CD14-positive monocyte (primary cell): ENCODE results near the gene PDE4D. TPM values are rescaled to one million over a fixed set of nuclear protein-coding genes. Genes with fewer than 3 reads are reported as not detected.

Experiments used
- DNase-seq, 3 donors: peaks; one replicate each; pipeline ENCODE4 v3.0.0-alpha.2; 2011 to 2022
- H2AFZ ChIP-seq: 2 replicates; pipeline ENCODE4 v1.6.0; 2012; ENCODE audit warnings: mild to moderate bottlenecking, low read depth, low read length, inconsistent platforms; ENCODE audit not compliant: insufficient read depth, poor library complexity, severe bottlenecking
- H3K27ac ChIP-seq, 2 donors: 1 replicate in 1 of 2; 2 replicates in 1 of 2; pipeline ENCODE4 v1.5.1; 2012 to 2013; ENCODE audit warnings: low read length in 2 of 2, control low read depth in 1 of 2, inconsistent platforms in 1 of 2, low read depth in 1 of 2, mild to moderate bottlenecking in 1 of 2
- H3K27me3 ChIP-seq, 2 donors: one replicate each; pipeline versions ENCODE4 v1.6.0 to v1.6.1; 2011 to 2013; ENCODE audit warnings: low read length in 2 of 2; ENCODE audit not compliant: control insufficient read depth in 2 of 2, insufficient read depth in 2 of 2
- H3K36me3 ChIP-seq, 2 donors: replicated peaks in 1 of 2; 1 replicate in 1 of 2; 2 replicates in 1 of 2; pipeline versions ENCODE4 v1.5.1 to v1.6.1; 2012 to 2013; ENCODE audit warnings: low read length in 2 of 2, control low read depth in 1 of 2, inconsistent platforms in 1 of 2, mild to moderate bottlenecking in 1 of 2; ENCODE audit not compliant: insufficient read depth in 2 of 2, control insufficient read depth in 1 of 2
- H3K4me1 ChIP-seq, 2 donors: 1 replicate in 1 of 2; 2 replicates in 1 of 2; pipeline versions ENCODE4 v1.5.1 to v1.6.1; 2012 to 2013; ENCODE audit warnings: low read length in 2 of 2, control low read depth in 1 of 2, inconsistent platforms in 1 of 2, mild to moderate bottlenecking in 1 of 2, moderate library complexity in 1 of 2; ENCODE audit not compliant: insufficient read depth in 2 of 2, control insufficient read depth in 1 of 2
- H3K4me2 ChIP-seq: replicated peaks from 2 replicates; pipeline ENCODE3; 2012; ENCODE audit warnings: low read length, moderate library complexity, mild to moderate bottlenecking; ENCODE audit not compliant: poor library complexity, severe bottlenecking; ENCODE audit errors: extremely low read depth
- H3K4me3 ChIP-seq, 3 experiments: fragments of 200-600 bp in 1 of 3; sonication (generic) in 1 of 3; replicated peaks in 1 of 3; 1 replicate in 2 of 3; 2 replicates in 1 of 3; pipeline ENCODE4 v1.5.1; 2011 to 2013; ENCODE audit warnings: low read length in 3 of 3, mild to moderate bottlenecking in 3 of 3, control low read depth in 2 of 3, low read depth in 2 of 3, inconsistent platforms in 1 of 3, moderate library complexity in 1 of 3
- H3K79me2 ChIP-seq: 2 replicates; pipeline ENCODE4 v1.6.0; 2012; ENCODE audit warnings: mild to moderate bottlenecking, control low read depth, inconsistent platforms, low read length, moderate library complexity; ENCODE audit not compliant: insufficient read depth
- H3K9ac ChIP-seq: 2 replicates; pipeline ENCODE4 v1.6.0; 2017; ENCODE audit warnings: low read length, mild to moderate bottlenecking; ENCODE audit not compliant: insufficient read depth, poor library complexity, severe bottlenecking
- H3K9me3 ChIP-seq, 2 donors: replicated peaks in 1 of 2; 1 replicate in 1 of 2; 2 replicates in 1 of 2; pipeline versions ENCODE4 v1.5.1 to v1.6.1; 2012 to 2013; ENCODE audit warnings: low read length in 2 of 2, control low read depth in 1 of 2; ENCODE audit not compliant: control insufficient read depth in 1 of 2, insufficient read depth in 1 of 2
- H4K20me1 ChIP-seq: 2 replicates; pipeline ENCODE4 v1.6.0; 2012; ENCODE audit warnings: mild to moderate bottlenecking, low read length, control low read depth, moderate library complexity; ENCODE audit not compliant: insufficient read depth
- H3K27ac Mint-ChIP-seq, 7 donors: one replicate each; pipeline ENCODE4 v1.8.0; 2020; ENCODE audit warnings: mild to moderate bottlenecking in 7 of 7, mixed read lengths in 7 of 7, moderate library complexity in 6 of 7, inconsistent platforms in 2 of 7
- H3K27me3 Mint-ChIP-seq, 3 donors: one replicate each; pipeline ENCODE4 v1.8.0; 2021 to 2022; ENCODE audit warnings: low read depth in 3 of 3, mild to moderate bottlenecking in 3 of 3, mixed read lengths in 3 of 3, moderate library complexity in 3 of 3, inconsistent platforms in 1 of 3
- H3K36me3 Mint-ChIP-seq, 2 donors: one replicate each; pipeline ENCODE4 v1.8.0; 2020; ENCODE audit warnings: mixed read lengths in 2 of 2, inconsistent platforms in 1 of 2, mild to moderate bottlenecking in 1 of 2
- H3K4me1 Mint-ChIP-seq: one replicate; pipeline ENCODE4 v1.8.0; 2020; ENCODE audit warnings: mild to moderate bottlenecking, mixed read lengths
- H3K4me3 Mint-ChIP-seq, 2 donors: one replicate each; pipeline ENCODE4 v1.8.0; 2020; ENCODE audit warnings: mild to moderate bottlenecking in 2 of 2, mixed read lengths in 2 of 2, moderate library complexity in 1 of 2
- H3K9me3 Mint-ChIP-seq, 7 donors: one replicate each; pipeline ENCODE4 v1.8.0; 2020 to 2022; ENCODE audit warnings: mixed read lengths in 7 of 7, mild to moderate bottlenecking in 6 of 7, moderate library complexity in 6 of 7, inconsistent platforms in 2 of 7
- WGBS: methylation state at CpG from one replicate; pipeline ENCODE4 v1.1.5; 2013; ENCODE audit warnings: missing lambda C conversion rate; ENCODE audit not compliant: insufficient coverage; 5-methylcytosine and 5-hydroxymethylcytosine counted together
- intact Hi-C, 2 donors: fragments of 100-400 bp; cut with micrococcal nuclease; formaldehyde crosslinking; loops; one replicate each; pipeline versions ENCODE4 v1.15.0 to v1.15.1; 2023
- polyA plus RNA-seq, 3 donors: library from polyadenylated mRNA; depleted of rRNA in 1 of 3; unstranded in 2 of 3; stranded (reverse) in 1 of 3; fragments of 300-500 nt in 2 of 3; fragments of >200 nt in 1 of 3; fragmentation: Illumina TruSeq in 2 of 3; gene quantifications; 1 replicate in 2 of 3; 2 replicates in 1 of 3; pipeline ENCODE4 v1.2.3, GENCODE V29; 2012 to 2021
- TF ChIP-seq, protein P1 (sequence below): fragments of 200-600 bp; IDR thresholded peaks from one replicate; pipeline ENCODE4 v1.8.0; 2022; ENCODE audit warnings: antibody characterized with exemption, mild to moderate bottlenecking

PDE4D gene
- polyA plus RNA-seq, 3 donors, result 1.9 to 3.4 (median 2.8) TPM

DNA sequence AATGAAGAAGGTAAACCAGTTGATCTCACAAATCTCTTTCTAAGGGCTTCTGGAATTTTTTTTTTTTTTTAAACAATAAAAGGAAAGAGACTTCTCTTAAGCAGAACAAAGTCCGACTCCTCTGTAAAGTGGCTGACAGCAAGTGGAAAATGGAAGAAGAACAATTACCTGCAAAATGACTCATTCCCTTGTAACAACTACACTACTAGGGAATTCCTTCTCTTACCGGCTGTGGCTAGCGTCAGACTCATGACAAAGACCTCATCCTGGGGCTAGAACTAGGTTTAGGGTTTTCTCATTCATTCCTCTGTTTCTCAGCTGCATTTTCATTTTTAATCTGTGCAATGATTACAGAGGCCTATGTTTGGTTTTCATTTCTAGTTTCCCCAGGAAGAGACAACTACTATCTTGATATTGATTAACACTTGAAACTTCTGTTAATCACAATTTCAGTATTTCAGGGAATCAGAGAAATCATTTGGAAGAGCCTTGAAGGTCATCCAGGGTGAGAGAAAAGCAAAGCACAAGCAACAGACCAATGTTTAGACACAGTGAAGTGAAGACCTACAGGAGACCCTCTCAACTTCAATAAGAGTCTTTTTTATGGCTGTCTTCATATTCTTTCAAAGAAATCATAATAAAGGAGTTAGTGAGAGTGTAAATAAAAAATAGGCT, 872.8 kb downstream of the PDE4D start:
- intact Hi-C loops, result no loop called here
- Histone ChIP-seq H3K79me2 (no peaks in the 10 kb centered on the region), H3K4me2 (no peak overlapping the region), H3K27me3 (no peaks in the 10 kb centered on the region), H3K36me3 (no peaks in the 10 kb centered on the region), H3K9me3 (no peaks in the 10 kb centered on the region), H4K20me1 (no peaks in the 10 kb centered on the region), H3K27ac (no peak overlapping the region), H3K4me3 (no peak overlapping the region), H3K9ac (no peak overlapping the region), H2AFZ (no peak overlapping the region), H3K4me1 (no peaks in the 10 kb centered on the region)
- H3K27ac Mint-ChIP-seq, result no peak overlapping the region
- H3K4me3 Mint-ChIP-seq, result no peak overlapping the region
- TF ChIP-seq, protein P1, sequence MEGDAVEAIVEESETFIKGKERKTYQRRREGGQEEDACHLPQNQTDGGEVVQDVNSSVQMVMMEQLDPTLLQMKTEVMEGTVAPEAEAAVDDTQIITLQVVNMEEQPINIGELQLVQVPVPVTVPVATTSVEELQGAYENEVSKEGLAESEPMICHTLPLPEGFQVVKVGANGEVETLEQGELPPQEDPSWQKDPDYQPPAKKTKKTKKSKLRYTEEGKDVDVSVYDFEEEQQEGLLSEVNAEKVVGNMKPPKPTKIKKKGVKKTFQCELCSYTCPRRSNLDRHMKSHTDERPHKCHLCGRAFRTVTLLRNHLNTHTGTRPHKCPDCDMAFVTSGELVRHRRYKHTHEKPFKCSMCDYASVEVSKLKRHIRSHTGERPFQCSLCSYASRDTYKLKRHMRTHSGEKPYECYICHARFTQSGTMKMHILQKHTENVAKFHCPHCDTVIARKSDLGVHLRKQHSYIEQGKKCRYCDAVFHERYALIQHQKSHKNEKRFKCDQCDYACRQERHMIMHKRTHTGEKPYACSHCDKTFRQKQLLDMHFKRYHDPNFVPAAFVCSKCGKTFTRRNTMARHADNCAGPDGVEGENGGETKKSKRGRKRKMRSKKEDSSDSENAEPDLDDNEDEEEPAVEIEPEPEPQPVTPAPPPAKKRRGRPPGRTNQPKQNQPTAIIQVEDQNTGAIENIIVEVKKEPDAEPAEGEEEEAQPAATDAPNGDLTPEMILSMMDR, result no peak
- DNase-seq, result no peak
- no peaks in the 10 kb centered on the region for H3K27me3 Mint-ChIP-seq
- no peaks in the 10 kb centered on the region for H3K4me1 Mint-ChIP-seq
- peaks cover 6 to 19% of the 10 kb centered on the region in 2 donors for H3K36me3 Mint-ChIP-seq
- H3K9me3 Mint-ChIP-seq, result peaks cover 0 to 6% (median 2%) of the 10 kb centered on the region in 7 donors
- no CpG with 5 or more reads among the region's 3 CpGs for WGBS

DNA sequence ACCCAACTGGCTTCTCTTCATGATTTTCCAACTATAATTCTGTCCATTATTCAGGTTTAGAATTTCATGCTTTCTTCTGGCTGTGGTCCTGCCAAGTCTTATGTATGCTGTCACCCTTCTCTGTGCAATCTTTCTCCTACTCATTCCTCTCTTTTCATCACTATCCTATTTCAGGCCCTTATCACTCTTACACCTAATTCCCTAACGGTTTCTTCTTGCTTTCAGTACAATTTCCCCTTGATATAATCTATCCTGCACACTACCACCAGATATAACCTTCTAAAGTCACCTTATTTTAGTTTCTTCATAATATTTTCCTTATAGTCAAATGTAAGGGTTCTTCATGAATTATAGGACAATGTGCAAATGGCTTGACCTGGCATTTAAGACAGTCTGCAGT, 874.4 kb downstream of the PDE4D start:
- WGBS, result 100% methylated on average over 1 of the region's 1 CpG
- TF ChIP-seq, protein P1, result no peak
- H3K9me3 ChIP-seq, result no peaks in the 10 kb centered on the region
- H3K36me3 ChIP-seq, result no peaks in the 10 kb centered on the region
- no peak overlapping the region for H3K4me3 ChIP-seq
- H3K27me3 ChIP-seq, result no peaks in the 10 kb centered on the region
- Mint-ChIP-seq H3K27ac (peak overlapping the region in 1 of 7 donors; percentile 4), H3K4me3 (no peak overlapping the region), H3K4me1 (peaks cover 2% of the 10 kb centered on the region), H3K9me3 (peaks cover 0 to 6% (median 2%) of the 10 kb centered on the region in 7 donors), H3K27me3 (no peaks in the 10 kb centered on the region), H3K36me3 (peaks cover 6 to 21% of the 10 kb centered on the region in 2 donors)
- no peak overlapping the region for H3K9ac ChIP-seq
- no peak for DNase-seq
- H4K20me1 ChIP-seq, result no peaks in the 10 kb centered on the region
- H2AFZ ChIP-seq, result no peak overlapping the region
- no peak overlapping the region for H3K27ac ChIP-seq
- intact Hi-C loops, result no loop called here
- no peaks in the 10 kb centered on the region for H3K4me1 ChIP-seq
- no peak overlapping the region for H3K4me2 ChIP-seq
- H3K79me2 ChIP-seq, result no peaks in the 10 kb centered on the region
